Mesothelial cell of epicardium (in vitro differentiated cells): ENCODE data around the gene DGKD. TPM values are rescaled to one million over a fixed set of nuclear protein-coding genes. Genes with fewer than 3 reads are reported as not detected.

Experiments
- DNase-seq, 2 experiments: peaks; one replicate each; pipeline ENCODE4 v3.0.0; 2021; ENCODE audit warnings: low spot score in 2 of 2; ENCODE audit not compliant: unreplicated experiment in 2 of 2
- H3K27ac Mint-ChIP-seq: 2 replicates; pipeline ENCODE4 v1.8.0; 2021; ENCODE audit warnings: mixed read lengths
- H3K27me3 Mint-ChIP-seq: 2 replicates; pipeline ENCODE4 v1.8.0; 2021; ENCODE audit warnings: low read depth, mixed read lengths
- H3K36me3 Mint-ChIP-seq: 2 replicates; pipeline ENCODE4 v1.8.0; 2021; ENCODE audit warnings: mixed read lengths
- H3K4me1 Mint-ChIP-seq: 2 replicates; pipeline ENCODE4 v1.8.0; 2021; ENCODE audit warnings: mixed read lengths
- H3K4me3 Mint-ChIP-seq: 2 replicates; pipeline ENCODE4 v1.8.0; 2021; ENCODE audit warnings: mild to moderate bottlenecking, moderate library complexity, mixed read lengths
- H3K9me3 Mint-ChIP-seq: 2 replicates; pipeline ENCODE4 v1.8.0; 2021; ENCODE audit warnings: mixed read lengths
- total RNA-seq: library from RNA; stranded (reverse); gene quantifications from 3 replicates; pipeline ENCODE4 v1.2.1, GENCODE V29; 2021
- TF ChIP-seq, protein P1 (sequence below): fragments of 200-600 bp; sonication (generic); IDR thresholded peaks from one replicate; pipeline ENCODE4 v1.5.0; 2021; ENCODE audit warnings: antibody characterized with exemption; ENCODE audit not compliant: unreplicated experiment

DGKD gene
- total RNA-seq, 1 donor from 2014 or later: 64.5 TPM

GRCh38 chr2:233451950-233452349, 97.7 kb downstream of the DGKD start:
- no peak overlapping the region for H3K27ac Mint-ChIP-seq
- H3K4me1 Mint-ChIP-seq: no peaks in the 10 kb centered on the region
- no peak for DNase-seq
- no peak overlapping the region for H3K4me3 Mint-ChIP-seq
- peaks cover 26% of the 10 kb centered on the region for H3K36me3 Mint-ChIP-seq
- TF ChIP-seq, protein P1, sequence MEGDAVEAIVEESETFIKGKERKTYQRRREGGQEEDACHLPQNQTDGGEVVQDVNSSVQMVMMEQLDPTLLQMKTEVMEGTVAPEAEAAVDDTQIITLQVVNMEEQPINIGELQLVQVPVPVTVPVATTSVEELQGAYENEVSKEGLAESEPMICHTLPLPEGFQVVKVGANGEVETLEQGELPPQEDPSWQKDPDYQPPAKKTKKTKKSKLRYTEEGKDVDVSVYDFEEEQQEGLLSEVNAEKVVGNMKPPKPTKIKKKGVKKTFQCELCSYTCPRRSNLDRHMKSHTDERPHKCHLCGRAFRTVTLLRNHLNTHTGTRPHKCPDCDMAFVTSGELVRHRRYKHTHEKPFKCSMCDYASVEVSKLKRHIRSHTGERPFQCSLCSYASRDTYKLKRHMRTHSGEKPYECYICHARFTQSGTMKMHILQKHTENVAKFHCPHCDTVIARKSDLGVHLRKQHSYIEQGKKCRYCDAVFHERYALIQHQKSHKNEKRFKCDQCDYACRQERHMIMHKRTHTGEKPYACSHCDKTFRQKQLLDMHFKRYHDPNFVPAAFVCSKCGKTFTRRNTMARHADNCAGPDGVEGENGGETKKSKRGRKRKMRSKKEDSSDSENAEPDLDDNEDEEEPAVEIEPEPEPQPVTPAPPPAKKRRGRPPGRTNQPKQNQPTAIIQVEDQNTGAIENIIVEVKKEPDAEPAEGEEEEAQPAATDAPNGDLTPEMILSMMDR: no peak
- no peaks in the 10 kb centered on the region for H3K9me3 Mint-ChIP-seq
- no peaks in the 10 kb centered on the region for H3K27me3 Mint-ChIP-seq

DNA sequence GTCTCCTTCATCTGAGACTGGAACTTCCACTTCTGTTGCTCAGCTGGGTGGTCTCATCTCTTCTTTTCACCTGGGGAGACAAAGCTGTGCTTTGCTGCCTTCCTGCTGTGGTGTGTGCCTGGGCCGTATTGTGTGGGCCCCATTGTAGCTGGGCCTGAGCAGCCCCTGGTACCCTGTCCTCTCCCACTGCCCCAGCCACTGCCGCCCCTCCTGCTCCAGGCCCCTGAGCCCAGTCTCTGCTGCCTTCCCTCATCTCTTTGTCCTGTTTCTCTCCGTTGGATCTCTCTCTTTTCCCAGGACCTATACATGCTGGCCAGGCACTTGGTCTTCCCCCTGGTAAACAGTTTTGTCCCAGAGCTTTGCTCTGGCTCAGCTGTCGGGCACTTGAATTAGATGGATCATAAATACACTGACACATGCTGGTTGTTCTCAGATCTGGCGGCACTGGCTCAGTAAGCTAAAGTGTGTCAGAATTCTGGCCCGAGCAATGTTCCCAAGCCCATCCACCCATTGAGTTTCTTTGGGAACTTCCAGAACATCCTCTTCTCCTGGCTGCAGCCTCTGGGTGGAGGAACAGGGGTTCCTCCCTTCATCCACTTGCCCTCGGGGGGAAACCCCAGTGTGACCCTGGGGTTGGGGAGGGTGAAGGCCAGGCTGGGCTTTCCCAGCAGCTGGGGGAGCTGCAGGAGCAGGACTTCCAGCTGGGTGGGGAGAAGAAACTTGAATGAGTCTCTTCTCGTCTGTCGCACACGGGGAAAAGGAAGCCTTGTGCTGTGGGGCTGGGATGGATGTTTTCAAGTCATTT, 99.0 kb downstream of the DGKD start:
- Mint-ChIP-seq H3K4me1 (no peaks in the 10 kb centered on the region), H3K36me3 (peaks cover 27% of the 10 kb centered on the region), H3K27me3 (no peaks in the 10 kb centered on the region), H3K4me3 (no peak overlapping the region), H3K9me3 (no peaks in the 10 kb centered on the region), H3K27ac (no peak overlapping the region)
- TF ChIP-seq, protein P1: no peak
- no peak for DNase-seq

DNA sequence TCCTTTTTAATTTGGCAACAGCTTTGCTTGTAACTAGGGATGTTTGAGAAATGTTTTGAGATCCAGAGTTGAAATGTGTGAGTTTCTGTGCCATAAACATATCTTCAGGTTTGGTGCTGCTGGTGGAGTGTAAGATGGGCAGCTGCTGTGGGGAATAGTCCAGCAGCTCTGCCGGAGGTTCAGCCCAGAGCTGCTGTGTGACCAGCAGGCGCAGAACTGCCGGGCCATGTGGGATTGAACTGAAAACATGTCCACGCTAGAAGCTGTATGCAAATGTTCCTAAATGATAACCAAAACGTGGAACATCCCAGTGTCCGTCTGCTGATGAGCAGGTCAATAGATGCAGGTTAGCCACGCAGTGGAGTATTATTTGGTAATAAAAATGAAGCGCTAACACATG, 99.6 kb downstream of the DGKD start:
- TF ChIP-seq, protein P1: no peak
- no peaks in the 10 kb centered on the region for H3K4me1 Mint-ChIP-seq
- H3K4me3 Mint-ChIP-seq: no peak overlapping the region
- no peak overlapping the region for H3K27ac Mint-ChIP-seq
- H3K9me3 Mint-ChIP-seq: no peaks in the 10 kb centered on the region
- no peaks in the 10 kb centered on the region for H3K27me3 Mint-ChIP-seq
- DNase-seq: no peak
- peaks cover 26% of the 10 kb centered on the region for H3K36me3 Mint-ChIP-seq

DNA sequence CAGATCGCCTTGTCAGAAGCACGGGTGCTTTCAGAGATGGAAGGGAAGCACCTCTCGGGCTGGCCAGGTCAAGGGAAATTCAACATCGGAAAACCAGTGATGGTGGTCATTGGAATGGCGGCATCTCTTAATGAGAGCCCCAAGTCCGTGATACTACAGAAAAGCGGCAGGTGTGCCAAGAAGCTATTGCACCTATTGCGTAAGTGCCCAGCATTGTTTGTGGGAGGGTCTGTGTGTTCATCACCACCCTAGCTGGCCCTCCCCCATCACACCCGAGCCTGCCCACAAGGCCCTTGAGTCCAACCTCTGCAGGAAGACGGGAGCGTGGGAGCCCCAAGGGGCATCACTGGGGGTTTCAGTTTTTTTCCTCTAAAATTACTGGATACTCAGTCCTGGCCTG, 100.7 kb downstream of the DGKD start:
- no peak overlapping the region for H3K4me3 Mint-ChIP-seq
- no peak overlapping the region for H3K27ac Mint-ChIP-seq
- H3K9me3 Mint-ChIP-seq: no peaks in the 10 kb centered on the region
- no peaks in the 10 kb centered on the region for H3K27me3 Mint-ChIP-seq
- DNase-seq: no peak
- no peaks in the 10 kb centered on the region for H3K4me1 Mint-ChIP-seq
- TF ChIP-seq, protein P1: no peak
- H3K36me3 Mint-ChIP-seq: peaks cover 26% of the 10 kb centered on the region

GRCh38 chr2:233455491-233455890, 101.2 kb downstream of the DGKD start:
- H3K4me1 Mint-ChIP-seq: no peaks in the 10 kb centered on the region
- no peak overlapping the region for H3K4me3 Mint-ChIP-seq
- H3K27me3 Mint-ChIP-seq: no peaks in the 10 kb centered on the region
- no peaks in the 10 kb centered on the region for H3K9me3 Mint-ChIP-seq
- DNase-seq: no peak
- no peak overlapping the region for H3K27ac Mint-ChIP-seq
- TF ChIP-seq, protein P1: no peak
- peaks cover 26% of the 10 kb centered on the region for H3K36me3 Mint-ChIP-seq
